GM19467 (cell line): ENCODE data around the gene ZNF30.
"Not testable (repeated sequence)": the region's sequence is repeated elsewhere in the genome, so short reads cannot be mapped to it uniquely, and the experiment has no call there.

ENCODE experiments used
- ATAC-seq: cut with Tn5 transposase; IDR thresholded peaks from one replicate; pipeline ENCODE4 v1.9.1; 2021; ENCODE audit warnings: mild to moderate bottlenecking, moderate library complexity; ENCODE audit not compliant: unreplicated experiment

Gene ZNF30

GRCh38 chr19:34960103-34960805 is 33.6 kb downstream of the ZNF30 start:
- ATAC-seq = no peak

GRCh38 chr19:34960940-34961679 is 34.4 kb downstream of the ZNF30 start:
- ATAC-seq = no peak

DNA sequence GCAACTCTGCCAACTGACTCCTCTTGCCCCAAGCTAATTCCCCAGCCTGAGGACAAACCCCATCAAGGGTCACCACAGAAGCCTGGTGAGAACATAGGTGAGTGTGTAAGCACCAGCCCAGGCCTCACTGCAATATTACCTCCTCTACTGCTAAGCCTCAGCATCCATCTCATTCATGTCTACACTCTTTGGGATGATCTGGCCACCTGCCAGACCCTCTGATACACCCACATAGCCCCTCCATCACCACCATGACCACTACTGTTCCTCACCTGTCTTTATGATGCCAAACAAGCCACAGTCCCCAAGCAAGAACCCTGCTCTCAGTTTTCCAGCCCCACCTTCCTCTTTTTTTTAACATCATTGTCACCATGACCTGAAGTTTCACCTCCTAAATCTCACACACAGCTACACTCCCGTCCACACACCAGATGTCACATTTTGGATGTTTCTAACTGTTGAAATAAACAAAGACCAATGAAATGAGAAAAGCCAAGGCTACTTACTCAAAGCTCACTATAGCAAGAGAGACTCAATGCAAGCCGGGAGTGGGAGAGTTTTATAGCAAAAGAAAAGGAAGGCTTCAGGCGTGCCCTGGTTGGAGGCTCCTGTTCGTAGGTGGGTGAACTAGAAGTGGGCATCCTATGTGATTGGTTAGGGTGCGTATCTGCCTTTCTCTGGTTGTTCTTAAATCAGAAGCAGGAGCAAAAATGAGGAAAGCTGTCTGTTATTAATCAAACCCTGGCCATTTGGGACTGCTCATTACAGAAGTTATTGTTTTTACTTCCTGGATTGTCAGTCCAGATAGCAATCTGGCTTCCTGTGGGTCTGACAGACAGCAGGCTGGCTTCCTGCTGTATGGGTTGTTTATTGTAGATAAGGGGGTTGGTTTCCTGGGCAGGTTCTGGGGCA is 35.3 kb downstream of the ZNF30 start:
- no peak for ATAC-seq

DNA sequence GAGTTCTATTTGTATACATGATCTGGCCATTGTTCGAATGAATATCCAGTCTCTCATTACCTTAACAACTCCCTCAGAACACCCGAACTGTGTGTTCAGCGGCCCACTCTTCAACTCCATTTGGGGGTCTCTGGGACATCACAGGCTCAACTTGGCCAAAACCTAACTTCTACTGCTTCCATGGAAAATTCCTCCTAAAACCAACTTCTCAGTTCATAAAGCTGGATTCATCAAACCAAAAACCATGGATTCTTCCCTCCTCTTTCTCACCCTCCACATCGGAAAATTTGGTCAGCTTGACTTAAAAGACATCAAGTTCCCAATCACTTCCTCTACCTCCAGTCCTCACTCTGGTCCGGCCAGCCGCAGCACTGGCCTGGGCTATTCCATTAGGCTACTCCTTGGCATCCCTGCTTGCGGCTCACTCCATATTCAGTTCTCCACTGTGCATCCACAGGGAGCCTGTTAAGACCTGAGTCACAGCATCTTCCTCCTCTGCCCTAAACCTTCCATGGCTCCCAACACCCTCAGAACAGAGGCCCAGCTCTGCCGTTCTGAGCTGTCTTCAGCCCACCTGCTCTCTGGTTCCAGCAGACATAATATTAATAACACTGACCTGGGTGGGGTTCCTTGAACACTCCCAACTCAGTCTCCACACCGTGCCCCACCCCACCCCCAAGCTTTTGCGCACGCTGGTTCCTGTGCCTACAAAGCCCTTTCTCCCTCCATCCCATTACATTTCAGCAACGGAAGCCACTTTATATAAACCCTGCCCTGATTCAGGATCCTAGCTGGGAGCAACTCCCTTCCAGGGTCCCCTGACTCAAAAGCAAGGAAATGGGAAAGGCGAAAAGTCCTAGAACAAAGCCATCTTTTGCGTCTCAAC is 36.2 kb downstream of the ZNF30 start:
- ATAC-seq = no peak

- peak; percentile 83 for ATAC-seq
Measured at GRCh38 chr19:34963573-34964406, 37.1 kb downstream of the ZNF30 start, which contains the start of gene ZNF792. Gene ZNF792, minus strand, starts transcription at chr19:34964229. Its CDS starts 567 bp downstream, at chr19:34963662.

DNA sequence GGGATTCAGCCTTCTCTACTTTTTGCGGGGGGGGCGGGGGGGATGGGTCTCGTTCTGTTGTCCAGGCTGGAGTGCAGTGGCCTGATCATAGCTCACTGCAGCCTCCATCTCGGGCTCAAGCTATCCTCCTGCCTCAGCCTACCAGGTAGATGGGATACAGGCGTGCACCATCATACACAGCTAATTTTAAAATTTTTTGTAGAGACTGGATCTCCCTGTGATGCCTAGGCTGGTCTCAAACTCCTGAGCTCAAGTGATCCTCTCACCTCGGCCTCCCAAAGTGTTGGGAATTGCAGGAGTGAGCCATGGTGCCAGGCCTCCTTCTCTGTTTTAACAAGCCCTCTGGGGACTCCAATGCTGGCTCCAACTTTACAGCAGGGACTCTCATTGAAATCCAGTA is 37.9 kb downstream of the ZNF30 start:
- ATAC-seq = no peak

- ATAC-seq = not testable (repeated sequence)
Measured at GRCh38 chr19:34965505-34965904, 38.8 kb downstream of the ZNF30 start.

DNA sequence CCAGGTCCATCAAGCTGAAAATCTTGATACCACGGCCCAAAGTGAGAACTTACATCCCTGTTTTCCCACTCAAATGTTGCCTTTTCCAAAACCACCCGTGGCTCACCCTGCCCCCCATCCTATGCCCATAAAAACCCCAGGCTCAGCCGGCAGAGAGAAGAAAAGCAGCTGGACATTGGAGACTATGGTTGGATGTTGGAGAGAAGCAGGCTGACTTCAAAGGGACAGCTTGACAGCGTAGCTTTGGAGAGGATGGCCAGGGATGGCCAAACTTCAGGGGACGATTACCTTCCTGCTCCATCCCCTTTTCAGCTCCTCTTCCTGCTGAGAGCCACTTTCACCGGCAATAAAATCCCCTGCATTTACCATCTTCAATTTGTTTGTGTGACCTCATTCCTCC is 40.8 kb downstream of the ZNF30 start:
- no peak for ATAC-seq

GRCh38 chr19:34969721-34970120 is 43.0 kb downstream of the ZNF30 start:
- ATAC-seq = no peak

- not testable (repeated sequence) for ATAC-seq
Measured at GRCh38 chr19:34970185-34970780, 43.6 kb downstream of the ZNF30 start.

DNA sequence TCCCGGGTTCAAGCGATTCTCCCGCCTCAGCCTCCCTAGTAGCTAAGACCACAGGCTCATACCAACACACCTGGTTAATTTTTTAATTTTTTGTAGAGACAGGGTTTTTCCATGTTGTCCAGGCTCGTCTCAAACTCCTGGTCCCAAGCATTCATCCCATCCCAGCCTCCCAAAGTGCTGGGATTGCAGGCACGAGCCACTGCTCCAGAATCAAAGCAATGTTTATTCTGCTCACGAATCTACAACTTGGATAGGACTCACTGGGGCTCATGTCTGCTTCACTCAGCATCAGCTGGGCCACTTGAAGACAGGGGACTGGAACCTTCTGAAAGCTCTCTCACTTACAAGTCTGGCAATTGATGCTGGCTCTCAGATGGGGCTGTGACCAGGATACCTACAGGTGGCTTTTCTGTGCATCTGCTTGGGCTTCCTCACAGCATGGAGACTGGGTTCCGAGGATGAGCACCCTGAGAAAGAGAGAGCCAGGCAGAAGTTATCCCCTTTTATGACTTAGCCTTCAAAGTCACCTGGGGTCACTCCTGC is 45.5 kb downstream of the ZNF30 start:
- ATAC-seq = no peak

DNA sequence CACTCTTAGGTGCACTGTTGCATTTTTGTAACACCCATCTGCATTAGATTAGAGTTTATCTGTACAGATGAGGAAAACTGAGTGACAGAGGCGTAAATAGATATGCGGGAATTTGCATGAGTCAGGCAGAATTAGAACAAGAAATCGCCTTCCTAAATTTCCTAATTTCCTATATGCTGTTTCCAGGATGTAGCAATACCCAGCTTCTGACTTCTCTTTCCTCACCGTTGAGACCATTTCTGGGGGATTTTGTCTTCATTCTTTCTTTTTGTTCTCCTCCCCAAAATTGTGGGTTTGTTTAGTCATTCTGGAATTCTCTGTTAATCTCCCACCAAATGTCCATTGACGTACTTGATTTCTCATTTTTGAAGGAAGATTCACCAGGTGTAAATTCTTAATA is 47.9 kb downstream of the ZNF30 start:
- no peak for ATAC-seq

- ATAC-seq = no peak
Measured at GRCh38 chr19:34975056-34975455, 48.4 kb downstream of the ZNF30 start.

DNA sequence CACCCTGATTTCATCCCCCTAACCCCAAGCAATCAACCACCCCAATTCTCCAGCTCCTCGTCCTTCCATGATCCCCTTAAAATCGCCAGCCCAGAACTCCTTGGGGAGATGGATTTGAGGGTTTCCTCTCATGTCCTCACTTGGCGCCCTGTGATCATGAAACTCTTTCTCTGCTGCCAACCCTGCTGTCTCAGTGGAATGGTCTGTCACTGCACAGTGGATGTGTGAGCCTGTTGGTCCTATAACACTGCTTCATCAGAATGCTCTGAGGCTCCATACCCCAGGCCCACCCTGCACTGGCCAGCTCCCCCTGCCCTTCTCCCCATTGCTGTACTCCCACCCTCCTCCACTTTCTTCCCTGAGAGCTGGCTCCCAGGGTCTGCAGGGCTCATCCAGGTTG is 49.9 kb downstream of the ZNF30 start:
- no peak for ATAC-seq

DNA sequence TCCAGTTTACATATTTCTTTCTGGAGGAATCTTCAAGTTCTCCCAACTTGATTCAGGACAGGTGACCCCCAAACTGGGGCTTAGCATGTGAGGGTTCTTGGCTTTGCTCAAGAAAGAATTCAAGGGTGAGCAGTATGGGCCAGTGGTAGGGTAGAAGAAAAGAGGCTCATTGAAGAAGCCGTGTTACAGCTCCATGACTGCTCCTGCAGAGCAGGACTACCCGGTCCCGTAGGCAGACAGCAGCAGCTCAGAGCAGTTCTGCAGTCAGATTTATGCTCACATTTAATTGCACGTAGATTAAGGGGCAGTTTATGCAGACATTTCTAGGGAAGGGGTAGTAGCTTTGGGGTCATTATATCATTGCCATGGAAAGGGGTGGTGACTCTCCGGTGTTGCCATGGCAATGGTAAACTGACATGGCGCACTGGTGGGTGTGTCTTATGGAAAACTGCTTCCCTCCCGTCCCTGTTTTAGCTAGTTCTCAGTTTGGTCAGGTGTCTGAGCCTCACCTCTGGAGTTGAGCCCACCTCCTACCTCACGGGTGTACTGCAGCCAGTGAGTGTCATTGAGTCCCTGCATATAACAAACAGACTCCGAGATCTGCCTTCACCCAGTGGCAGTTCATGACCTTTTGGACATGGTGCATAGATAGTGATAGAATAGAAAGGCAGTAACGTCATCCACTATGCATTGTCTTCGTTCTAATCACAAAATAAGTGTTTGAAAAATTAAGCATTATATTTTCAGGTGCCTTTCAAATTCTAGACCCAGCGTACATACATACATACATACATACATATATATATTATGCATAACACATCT is 53.3 kb downstream of the ZNF30 start:
- no peak for ATAC-seq

DNA sequence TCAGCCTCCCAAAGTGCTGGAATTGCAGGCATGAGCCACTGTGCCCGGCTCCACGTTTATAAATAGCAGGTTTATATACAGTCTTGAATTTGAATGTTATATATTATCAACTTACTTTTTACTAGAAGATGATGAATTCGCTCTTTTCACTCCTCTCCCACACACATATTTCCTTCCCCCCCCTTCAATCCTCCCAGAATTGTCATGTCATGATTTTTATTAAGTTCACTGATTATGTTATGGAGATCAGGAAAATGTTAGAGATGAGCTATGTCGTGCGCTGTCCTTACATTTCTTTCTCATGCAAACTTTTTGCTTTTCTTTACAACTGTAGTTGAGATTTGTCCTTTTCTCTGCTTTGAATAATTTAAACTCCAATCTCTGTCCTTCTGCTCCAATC is 55.6 kb downstream of the ZNF30 start:
- ATAC-seq = no peak

DNA sequence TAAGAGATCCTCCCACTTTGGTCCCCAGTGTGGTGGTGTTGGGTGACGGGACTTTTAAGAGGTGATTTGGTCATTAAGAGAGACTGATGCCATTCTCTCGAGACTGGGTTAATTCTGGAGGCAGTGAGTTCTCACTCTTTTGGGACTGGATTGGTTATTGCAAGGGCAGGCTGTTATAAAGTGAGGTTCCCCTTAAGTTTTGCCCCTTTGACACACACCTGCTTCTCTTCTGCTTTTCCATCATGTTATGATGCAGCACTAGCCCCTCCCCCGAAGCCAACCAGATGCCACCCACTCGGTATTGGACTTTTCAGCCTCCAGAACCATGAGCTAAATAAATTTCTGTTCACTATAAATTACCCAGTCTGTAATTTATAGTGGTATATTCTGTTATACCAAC is 57.1 kb downstream of the ZNF30 start:
- no peak for ATAC-seq

DNA sequence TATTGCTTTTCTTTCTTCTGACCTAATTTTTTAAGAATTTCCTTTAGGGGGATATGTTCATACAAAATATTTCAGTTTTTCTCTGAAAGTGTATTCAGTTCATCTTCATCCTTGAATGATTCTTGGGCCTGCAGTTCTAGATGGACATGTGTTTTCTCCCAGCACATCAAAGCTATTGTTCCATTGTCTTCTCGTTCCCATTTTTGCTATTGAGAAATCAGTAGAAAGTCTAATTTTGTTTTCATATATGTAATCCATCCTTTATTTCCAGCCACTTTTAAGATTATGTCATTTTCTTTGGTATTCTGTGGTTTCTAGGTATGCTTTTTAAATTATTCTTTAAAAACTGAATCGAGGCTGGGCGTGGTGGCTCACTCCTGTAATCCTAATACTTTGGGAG is 57.6 kb downstream of the ZNF30 start:
- no peak for ATAC-seq
